ENCODE data around the gene MAP1LC3B.

MAP1LC3B gene

DNA sequence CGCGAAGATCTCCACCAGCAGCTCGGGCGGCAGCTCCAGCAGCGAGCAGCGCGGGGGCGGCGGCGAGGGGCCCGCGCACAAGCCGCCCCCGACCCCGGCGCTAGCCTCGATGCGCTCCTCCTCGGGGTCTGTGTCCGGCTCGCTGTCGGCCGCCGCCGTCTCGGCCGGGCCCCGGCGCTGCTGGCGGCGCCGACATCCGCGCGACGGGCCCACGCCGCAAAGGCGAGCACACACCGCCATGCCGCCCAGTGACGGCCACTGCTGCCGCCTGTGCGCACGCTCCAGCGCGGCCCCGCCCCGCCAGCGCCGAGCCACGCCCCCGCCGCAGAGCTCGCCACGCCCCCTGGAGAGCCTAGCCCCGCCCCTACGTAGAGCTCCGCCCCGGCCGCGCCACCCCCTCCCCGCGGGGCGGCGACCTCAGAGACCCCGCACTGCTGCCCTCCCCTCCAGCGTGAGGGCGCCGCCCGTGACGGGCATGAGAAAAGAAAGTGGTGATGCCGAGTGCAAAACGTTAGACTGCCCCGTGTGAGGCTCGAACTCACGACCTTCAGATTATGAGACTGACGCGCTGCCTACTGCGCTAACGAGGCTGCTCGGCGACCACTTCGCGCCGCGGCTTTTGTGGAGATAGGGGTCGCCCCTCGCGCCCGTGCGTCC, 8.5 kb upstream of the MAP1LC3B start, which contains the start of gene FBXO31 (continued):
- TF ChIP-seq, protein P1, sequence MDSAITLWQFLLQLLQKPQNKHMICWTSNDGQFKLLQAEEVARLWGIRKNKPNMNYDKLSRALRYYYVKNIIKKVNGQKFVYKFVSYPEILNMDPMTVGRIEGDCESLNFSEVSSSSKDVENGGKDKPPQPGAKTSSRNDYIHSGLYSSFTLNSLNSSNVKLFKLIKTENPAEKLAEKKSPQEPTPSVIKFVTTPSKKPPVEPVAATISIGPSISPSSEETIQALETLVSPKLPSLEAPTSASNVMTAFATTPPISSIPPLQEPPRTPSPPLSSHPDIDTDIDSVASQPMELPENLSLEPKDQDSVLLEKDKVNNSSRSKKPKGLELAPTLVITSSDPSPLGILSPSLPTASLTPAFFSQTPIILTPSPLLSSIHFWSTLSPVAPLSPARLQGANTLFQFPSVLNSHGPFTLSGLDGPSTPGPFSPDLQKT (IDR thresholded peaks at IDR 0.05; ENCODE audit: borderline replicate concordance, low read depth, low read length), result no peak
- TF ChIP-seq GLIS1 (tag by site-specific recombination; IDR thresholded peaks at IDR 0.05) (peak; percentile 37; the same call in 1 of the 2 replicates), ZNF548 (tag by site-specific recombination; IDR thresholded peaks at IDR 0.05) (no peak), TCF7L2 (IDR thresholded peaks at IDR 0.05; ENCODE audit: borderline replicate concordance, low read depth, low read length) (no peak), WT1 (tag by site-specific recombination; IDR thresholded peaks at IDR 0.05) (no peak; the same call in 1 of the 2 replicates), ZNF623 (tag by site-specific recombination; IDR thresholded peaks at IDR 0.05) (no peak; the same call in 1 of the 2 replicates), SALL2 (tag by site-specific recombination; IDR thresholded peaks at IDR 0.05; ENCODE audit: borderline replicate concordance) (no peak; the same call in 1 of the 2 replicates), RBAK (tag by site-specific recombination; IDR thresholded peaks at IDR 0.05) (0 out of 2 replicates have a peak, but pooled peaks have one; percentile 30), ZNF140 (tag by site-specific recombination; IDR thresholded peaks at IDR 0.05) (no peak), ZNF624 (tag by site-specific recombination; IDR thresholded peaks at IDR 0.05) (no peak), ZNF133 (tag by site-specific recombination; IDR thresholded peaks at IDR 0.05) (no peak), ZNF621 (tag by site-specific recombination; IDR thresholded peaks at IDR 0.05) (no peak), ZNF837 (tag by site-specific recombination; IDR thresholded peaks at IDR 0.05) (no peak), ZNF335 (tag by site-specific recombination; conservative IDR thresholded peaks at IDR 0.05) (no peak), SP3 (tag by site-specific recombination; IDR thresholded peaks at IDR 0.05) (peak; percentile 86), GFI1B (tag by site-specific recombination; IDR thresholded peaks at IDR 0.05) (0 out of 2 replicates have a peak, but pooled peaks have one; percentile 37), ZNF221 (tag by site-specific recombination; IDR thresholded peaks at IDR 0.05; ENCODE audit: borderline replicate concordance) (no peak), ZNF350 (tag by site-specific recombination; IDR thresholded peaks at IDR 0.05) (no peak), ZNF830 (tag by site-specific recombination; IDR thresholded peaks at IDR 0.05; ENCODE audit: low read depth) (no peak), ZNF394 (tag by site-specific recombination; IDR thresholded peaks at IDR 0.05; ENCODE audit: borderline replicate concordance) (peak; percentile 70; the same call in 1 of the 2 replicates), ZNF707 (tag by site-specific recombination; IDR thresholded peaks at IDR 0.05) (no peak), ZFP3 (tag by site-specific recombination; IDR thresholded peaks at IDR 0.05; ENCODE audit: low read depth) (no peak), ZNF704 (tag by site-specific recombination; IDR thresholded peaks at IDR 0.05) (no peak), ZBTB26 (tag by site-specific recombination; optimal IDR thresholded peaks at IDR 0.05) (peak; percentile 90), ZNF423 (tag by site-specific recombination; IDR thresholded peaks at IDR 0.05) (no peak), ZNF596 (tag by site-specific recombination; IDR thresholded peaks at IDR 0.05) (no peak)
- TF ChIP-seq, protein P2, sequence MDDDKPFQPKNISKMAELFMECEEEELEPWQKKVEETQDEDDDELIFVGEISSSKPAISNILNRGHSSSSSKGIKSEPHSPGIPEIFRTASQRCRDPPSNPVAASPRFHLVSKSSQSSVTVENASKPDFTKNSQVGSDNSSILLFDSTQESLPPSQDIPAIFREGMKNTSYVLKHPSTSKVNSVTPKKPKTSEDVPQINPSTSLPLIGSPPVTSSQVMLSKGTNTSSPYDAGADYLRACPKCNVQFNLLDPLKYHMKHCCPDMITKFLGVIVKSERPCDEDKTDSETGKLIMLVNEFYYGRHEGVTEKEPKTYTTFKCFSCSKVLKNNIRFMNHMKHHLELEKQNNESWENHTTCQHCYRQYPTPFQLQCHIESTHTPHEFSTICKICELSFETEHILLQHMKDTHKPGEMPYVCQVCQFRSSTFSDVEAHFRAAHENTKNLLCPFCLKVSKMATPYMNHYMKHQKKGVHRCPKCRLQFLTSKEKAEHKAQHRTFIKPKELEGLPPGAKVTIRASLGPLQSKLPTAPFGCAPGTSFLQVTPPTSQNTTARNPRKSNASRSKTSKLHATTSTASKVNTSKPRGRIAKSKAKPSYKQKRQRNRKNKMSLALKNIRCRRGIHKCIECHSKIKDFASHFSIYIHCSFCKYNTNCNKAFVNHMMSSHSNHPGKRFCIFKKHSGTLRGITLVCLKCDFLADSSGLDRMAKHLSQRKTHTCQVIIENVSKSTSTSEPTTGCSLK (tag by site-specific recombination; IDR thresholded peaks at IDR 0.05), result no peak
- TF ChIP-seq, protein P3, sequence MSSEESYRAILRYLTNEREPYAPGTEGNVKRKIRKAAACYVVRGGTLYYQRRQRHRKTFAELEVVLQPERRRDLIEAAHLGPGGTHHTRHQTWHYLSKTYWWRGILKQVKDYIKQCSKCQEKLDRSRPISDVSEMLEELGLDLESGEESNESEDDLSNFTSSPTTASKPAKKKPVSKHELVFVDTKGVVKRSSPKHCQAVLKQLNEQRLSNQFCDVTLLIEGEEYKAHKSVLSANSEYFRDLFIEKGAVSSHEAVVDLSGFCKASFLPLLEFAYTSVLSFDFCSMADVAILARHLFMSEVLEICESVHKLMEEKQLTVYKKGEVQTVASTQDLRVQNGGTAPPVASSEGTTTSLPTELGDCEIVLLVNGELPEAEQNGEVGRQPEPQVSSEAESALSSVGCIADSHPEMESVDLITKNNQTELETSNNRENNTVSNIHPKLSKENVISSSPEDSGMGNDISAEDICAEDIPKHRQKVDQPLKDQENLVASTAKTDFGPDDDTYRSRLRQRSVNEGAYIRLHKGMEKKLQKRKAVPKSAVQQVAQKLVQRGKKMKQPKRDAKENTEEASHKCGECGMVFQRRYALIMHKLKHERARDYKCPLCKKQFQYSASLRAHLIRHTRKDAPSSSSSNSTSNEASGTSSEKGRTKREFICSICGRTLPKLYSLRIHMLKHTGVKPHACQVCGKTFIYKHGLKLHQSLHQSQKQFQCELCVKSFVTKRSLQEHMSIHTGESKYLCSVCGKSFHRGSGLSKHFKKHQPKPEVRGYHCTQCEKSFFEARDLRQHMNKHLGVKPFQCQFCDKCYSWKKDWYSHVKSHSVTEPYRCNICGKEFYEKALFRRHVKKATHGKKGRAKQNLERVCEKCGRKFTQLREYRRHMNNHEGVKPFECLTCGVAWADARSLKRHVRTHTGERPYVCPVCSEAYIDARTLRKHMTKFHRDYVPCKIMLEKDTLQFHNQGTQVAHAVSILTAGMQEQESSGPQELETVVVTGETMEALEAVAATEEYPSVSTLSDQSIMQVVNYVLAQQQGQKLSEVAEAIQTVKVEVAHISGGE (tag by site-specific recombination; conservative IDR thresholded peaks at IDR 0.05; ENCODE audit: low read depth), result no peak
- TF ChIP-seq, protein P4, sequence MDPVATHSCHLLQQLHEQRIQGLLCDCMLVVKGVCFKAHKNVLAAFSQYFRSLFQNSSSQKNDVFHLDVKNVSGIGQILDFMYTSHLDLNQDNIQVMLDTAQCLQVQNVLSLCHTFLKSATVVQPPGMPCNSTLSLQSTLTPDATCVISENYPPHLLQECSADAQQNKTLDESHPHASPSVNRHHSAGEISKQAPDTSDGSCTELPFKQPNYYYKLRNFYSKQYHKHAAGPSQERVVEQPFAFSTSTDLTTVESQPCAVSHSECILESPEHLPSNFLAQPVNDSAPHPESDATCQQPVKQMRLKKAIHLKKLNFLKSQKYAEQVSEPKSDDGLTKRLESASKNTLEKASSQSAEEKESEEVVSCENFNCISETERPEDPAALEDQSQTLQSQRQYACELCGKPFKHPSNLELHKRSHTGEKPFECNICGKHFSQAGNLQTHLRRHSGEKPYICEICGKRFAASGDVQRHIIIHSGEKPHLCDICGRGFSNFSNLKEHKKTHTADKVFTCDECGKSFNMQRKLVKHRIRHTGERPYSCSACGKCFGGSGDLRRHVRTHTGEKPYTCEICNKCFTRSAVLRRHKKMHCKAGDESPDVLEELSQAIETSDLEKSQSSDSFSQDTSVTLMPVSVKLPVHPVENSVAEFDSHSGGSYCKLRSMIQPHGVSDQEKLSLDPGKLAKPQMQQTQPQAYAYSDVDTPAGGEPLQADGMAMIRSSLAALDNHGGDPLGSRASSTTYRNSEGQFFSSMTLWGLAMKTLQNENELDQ (tag by site-specific recombination; IDR thresholded peaks at IDR 0.05; ENCODE audit: low read depth), result no peak
